Measurements from ENCODE around the gene CCSER2.
"Not testable (repeated sequence)": the region's sequence is repeated elsewhere in the genome, so short reads cannot be mapped to it uniquely, and the experiment has no call there.

Gene CCSER2

GRCh38 chr10:84452003-84452402 lies 123.6 kb downstream of the CCSER2 start:
- DNase-seq (ENCODE audit: low read depth), result no peak

GRCh38 chr10:84453303-84453702 lies 124.9 kb downstream of the CCSER2 start:
- DNase-seq (ENCODE audit: low read depth), result no peak

GRCh38 chr10:84456126-84456525 lies 127.7 kb downstream of the CCSER2 start:
- DNase-seq (ENCODE audit: low read depth), result no peak

- no peak for DNase-seq (ENCODE audit: low read depth)
Observed at GRCh38 chr10:84460520-84460919, 132.1 kb downstream of the CCSER2 start.

- no peak for DNase-seq (ENCODE audit: low read depth)
Observed at GRCh38 chr10:84469470-84469869, 141.1 kb downstream of the CCSER2 start.

- DNase-seq (ENCODE audit: low read depth), result no peak
Observed at GRCh38 chr10:84473136-84473535, 144.7 kb downstream of the CCSER2 start.

GRCh38 chr10:84477398-84478128 lies 149.2 kb downstream of the CCSER2 start:
- DNase-seq (ENCODE audit: low read depth), result no peak

- DNase-seq (ENCODE audit: low read depth), result no peak
Observed at GRCh38 chr10:84478151-84478550, 149.8 kb downstream of the CCSER2 start.

- no peak for DNase-seq (ENCODE audit: low read depth)
Observed at GRCh38 chr10:84478679-84479078, 150.3 kb downstream of the CCSER2 start.

- DNase-seq (ENCODE audit: low read depth), result no peak
Observed at GRCh38 chr10:84484541-84484940, 156.2 kb downstream of the CCSER2 start.

GRCh38 chr10:84493361-84493760 lies 165.0 kb downstream of the CCSER2 start:
- no peak for DNase-seq (ENCODE audit: low read depth)

- no peak for DNase-seq (ENCODE audit: low read depth)
Observed at GRCh38 chr10:84493951-84494848, 165.8 kb downstream of the CCSER2 start.

- no peak for DNase-seq (ENCODE audit: low read depth)
Observed at GRCh38 chr10:84494849-84495180, 166.4 kb downstream of the CCSER2 start.

GRCh38 chr10:84497978-84498377 lies 169.6 kb downstream of the CCSER2 start:
- DNase-seq (ENCODE audit: low read depth), result no peak

GRCh38 chr10:84499039-84499438 lies 170.7 kb downstream of the CCSER2 start:
- DNase-seq (ENCODE audit: low read depth), result not testable (repeated sequence)

- DNase-seq (ENCODE audit: low read depth), result no peak
Observed at GRCh38 chr10:84499846-84500245, 171.5 kb downstream of the CCSER2 start.

GRCh38 chr10:84510121-84510520 lies 181.7 kb downstream of the CCSER2 start:
- no peak for DNase-seq (ENCODE audit: low read depth)

GRCh38 chr10:84511106-84511505 lies 182.7 kb downstream of the CCSER2 start:
- no peak for DNase-seq (ENCODE audit: low read depth)

- no peak for DNase-seq (ENCODE audit: low read depth)
Observed at GRCh38 chr10:84511709-84512285, 183.4 kb downstream of the CCSER2 start.

- no peak for DNase-seq (ENCODE audit: low read depth)
Observed at GRCh38 chr10:84517554-84517953, 189.2 kb downstream of the CCSER2 start.

- DNase-seq (ENCODE audit: low read depth), result no peak
Observed at GRCh38 chr10:84519235-84519634, 190.8 kb downstream of the CCSER2 start.

- DNase-seq (ENCODE audit: low read depth), result no peak
Observed at GRCh38 chr10:84521013-84521412, 192.6 kb downstream of the CCSER2 start.

- no peak for DNase-seq (ENCODE audit: low read depth)
Observed at GRCh38 chr10:84521468-84521867, 193.1 kb downstream of the CCSER2 start.
